Neural cell (in vitro differentiated cells): ENCODE measurements around the gene PFKP. TPM values are rescaled to one million over a fixed set of nuclear protein-coding genes. Genes with fewer than 3 reads are reported as not detected.

Source experiments
- H2AFZ ChIP-seq: fragments of 200-600, 300-800 bp; sonication (generic), shearing (Covaris generic); 2 replicates; pipeline ENCODE4 v1.6.0; 2014; ENCODE audit warnings: low read depth, mild to moderate bottlenecking, antibody characterized with exemption, low read length, moderate library complexity
- H3F3A ChIP-seq: fragments of 200-600 bp; shearing (Covaris generic); 2 replicates; pipeline ENCODE4 v1.6.1; 2016; ENCODE audit warnings: mild to moderate bottlenecking, moderate library complexity, mixed read lengths, antibody characterized with exemption, low read length; ENCODE audit not compliant: insufficient read depth, poor library complexity, severe bottlenecking
- H3K27ac ChIP-seq: fragments of 200-600, 300-800 bp; sonication (generic), shearing (Covaris generic); 2 replicates; pipeline ENCODE4 v1.5.1; 2014; ENCODE audit warnings: mild to moderate bottlenecking, low read length, moderate library complexity
- H3K27me3 ChIP-seq: fragments of 300-800, 200-600 bp; sonication (generic), shearing (Covaris generic); 2 replicates; pipeline ENCODE4 v1.6.0; 2014; ENCODE audit warnings: mild to moderate bottlenecking, low read depth, low read length, moderate library complexity; ENCODE audit not compliant: insufficient read depth
- H3K36me3 ChIP-seq: fragments of 300-800, 200-600 bp; sonication (generic), shearing (Covaris generic); 2 replicates; pipeline ENCODE4 v1.5.1; 2014; ENCODE audit warnings: mild to moderate bottlenecking, antibody characterized with exemption, low read length, moderate library complexity; ENCODE audit not compliant: insufficient read depth
- H3K4me2 ChIP-seq: fragments of 300-800, 200-600 bp; sonication (generic), shearing (Covaris generic); 2 replicates; pipeline ENCODE4 v1.6.0; 2014; ENCODE audit warnings: mild to moderate bottlenecking, low read length
- H3K4me3 ChIP-seq: fragments of 300-800, 200-600 bp; sonication (generic), shearing (Covaris generic); 2 replicates; pipeline ENCODE4 v1.5.1; 2014; ENCODE audit warnings: mild to moderate bottlenecking, low read length, moderate library complexity
- H3K79me2 ChIP-seq: fragments of 200-600 bp; shearing (Covaris generic); replicated peaks from 2 replicates; pipeline ENCODE4 v1.6.0; 2014; ENCODE audit warnings: mild to moderate bottlenecking, low read length, moderate library complexity; ENCODE audit not compliant: insufficient read depth
- H3K9ac ChIP-seq: fragments of 300-800, 200-600 bp; sonication (generic), shearing (Covaris generic); 2 replicates; pipeline ENCODE4 v1.6.1; 2016; ENCODE audit warnings: mild to moderate bottlenecking, low read length, mixed read lengths
- H3K9me2 ChIP-seq: fragments of 200-600 bp; shearing (Covaris generic); 2 replicates; pipeline ENCODE4 v1.6.1; 2016; ENCODE audit warnings: mild to moderate bottlenecking, low read length, mixed read lengths; ENCODE audit not compliant: insufficient read depth
- H3K9me3 ChIP-seq: fragments of 200-600, 300-800 bp; sonication (generic), shearing (Covaris generic); 2 replicates; pipeline ENCODE4 v1.6.1; 2016; ENCODE audit warnings: mild to moderate bottlenecking, mixed run types, low read length, moderate library complexity, mixed read lengths
- H4K20me1 ChIP-seq: fragments of 200-600 bp; shearing (Covaris generic); 2 replicates; pipeline ENCODE4 v1.6.1; 2016; ENCODE audit warnings: mild to moderate bottlenecking, mixed run types; ENCODE audit not compliant: insufficient read depth
- EP300 ChIP-seq: fragments of 450-650 bp; conservative IDR thresholded peaks from 2 replicates; pipeline ENCODE4 v1.6.1; 2014; ENCODE audit warnings: antibody characterized with exemption, mild to moderate bottlenecking, moderate library complexity; ENCODE audit not compliant: poor library complexity, severe bottlenecking
- EZH2 ChIP-seq: fragments of 200-600, 300-800 bp; shearing (Covaris generic), sonication (generic); IDR thresholded peaks from 2 replicates; pipeline ENCODE4 v1.6.1; 2014; ENCODE audit warnings: antibody characterized with exemption, low read length, borderline replicate concordance, mild to moderate bottlenecking; ENCODE audit not compliant: insufficient read depth, poor library complexity, severe bottlenecking
- MXI1 ChIP-seq: fragments of 450-650 bp; conservative IDR thresholded peaks from 2 replicates; pipeline ENCODE4 v1.6.1; 2014; ENCODE audit warnings: antibody characterized with exemption, mild to moderate bottlenecking; ENCODE audit not compliant: poor library complexity, severe bottlenecking
- POLR2AphosphoS5 ChIP-seq: IDR thresholded peaks from 2 replicates; pipeline ENCODE4 v1.6.1; 2012
- RAD21 ChIP-seq: fragments of 450-650 bp; conservative IDR thresholded peaks from 2 replicates; pipeline ENCODE4 v1.6.1; 2014; ENCODE audit warnings: antibody characterized with exemption, mild to moderate bottlenecking, moderate library complexity
- SMC3 ChIP-seq: fragments of 450-650 bp; conservative IDR thresholded peaks from 2 replicates; pipeline ENCODE4 v1.6.1; 2014; ENCODE audit warnings: antibody characterized with exemption, mild to moderate bottlenecking, moderate library complexity; ENCODE audit not compliant: poor library complexity
- TAF1 ChIP-seq: IDR thresholded peaks from 2 replicates; pipeline ENCODE4 v1.6.1; 2012; ENCODE audit warnings: low read depth
- polyA plus RNA-seq: library from polyadenylated mRNA; depleted of rRNA; stranded (reverse); fragments of >200 nt; gene quantifications from 2 replicates; pipeline ENCODE4 v1.2.3, GENCODE V29; 2014
- TF ChIP-seq, protein P1 (sequence below): IDR thresholded peaks from 2 replicates; pipeline ENCODE4 v1.6.1; 2012; ENCODE audit warnings: borderline replicate concordance
- TF ChIP-seq, protein P2 (sequence below): fragments of 450-650 bp; IDR thresholded peaks from 2 replicates; pipeline ENCODE4 v1.5.1; 2014; ENCODE audit warnings: antibody characterized with exemption, mild to moderate bottlenecking, moderate library complexity; ENCODE audit not compliant: poor library complexity, severe bottlenecking

The PFKP gene
- polyA plus RNA-seq, 1 donor from 2014 or later: 27.9 TPM

DNA sequence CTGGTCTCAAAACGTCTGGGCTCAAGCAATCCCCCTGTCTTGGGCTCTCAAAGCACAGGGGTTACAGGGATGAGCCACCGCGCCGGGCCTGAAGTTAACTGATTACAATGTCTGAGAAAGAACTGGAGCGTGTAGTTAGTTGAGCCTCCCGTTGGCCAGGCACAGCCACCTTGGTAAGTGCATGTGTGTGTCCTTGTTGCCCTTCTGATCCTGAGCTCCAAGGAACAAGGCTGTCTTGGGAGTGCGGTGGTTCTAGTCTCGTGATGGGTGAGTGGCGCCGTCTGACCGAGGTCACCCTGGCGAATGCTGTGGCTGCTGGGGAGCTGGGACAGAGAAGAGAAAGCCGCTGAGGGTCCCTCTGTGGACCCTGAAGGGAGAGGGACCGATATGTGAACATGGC, 54.7 kb downstream of the PFKP start:
- H3K36me3 ChIP-seq: no peaks in the 10 kb centered on the region
- H3K9ac ChIP-seq: no peak overlapping the region
- H4K20me1 ChIP-seq: no peaks in the 10 kb centered on the region
- TF ChIP-seq EP300 (no peak), EZH2 (no peak), POLR2AphosphoS5 (no peak), TAF1 (no peak), SMC3 (no peak), MXI1 (no peak), RAD21 (no peak)
- TF ChIP-seq, protein P1, sequence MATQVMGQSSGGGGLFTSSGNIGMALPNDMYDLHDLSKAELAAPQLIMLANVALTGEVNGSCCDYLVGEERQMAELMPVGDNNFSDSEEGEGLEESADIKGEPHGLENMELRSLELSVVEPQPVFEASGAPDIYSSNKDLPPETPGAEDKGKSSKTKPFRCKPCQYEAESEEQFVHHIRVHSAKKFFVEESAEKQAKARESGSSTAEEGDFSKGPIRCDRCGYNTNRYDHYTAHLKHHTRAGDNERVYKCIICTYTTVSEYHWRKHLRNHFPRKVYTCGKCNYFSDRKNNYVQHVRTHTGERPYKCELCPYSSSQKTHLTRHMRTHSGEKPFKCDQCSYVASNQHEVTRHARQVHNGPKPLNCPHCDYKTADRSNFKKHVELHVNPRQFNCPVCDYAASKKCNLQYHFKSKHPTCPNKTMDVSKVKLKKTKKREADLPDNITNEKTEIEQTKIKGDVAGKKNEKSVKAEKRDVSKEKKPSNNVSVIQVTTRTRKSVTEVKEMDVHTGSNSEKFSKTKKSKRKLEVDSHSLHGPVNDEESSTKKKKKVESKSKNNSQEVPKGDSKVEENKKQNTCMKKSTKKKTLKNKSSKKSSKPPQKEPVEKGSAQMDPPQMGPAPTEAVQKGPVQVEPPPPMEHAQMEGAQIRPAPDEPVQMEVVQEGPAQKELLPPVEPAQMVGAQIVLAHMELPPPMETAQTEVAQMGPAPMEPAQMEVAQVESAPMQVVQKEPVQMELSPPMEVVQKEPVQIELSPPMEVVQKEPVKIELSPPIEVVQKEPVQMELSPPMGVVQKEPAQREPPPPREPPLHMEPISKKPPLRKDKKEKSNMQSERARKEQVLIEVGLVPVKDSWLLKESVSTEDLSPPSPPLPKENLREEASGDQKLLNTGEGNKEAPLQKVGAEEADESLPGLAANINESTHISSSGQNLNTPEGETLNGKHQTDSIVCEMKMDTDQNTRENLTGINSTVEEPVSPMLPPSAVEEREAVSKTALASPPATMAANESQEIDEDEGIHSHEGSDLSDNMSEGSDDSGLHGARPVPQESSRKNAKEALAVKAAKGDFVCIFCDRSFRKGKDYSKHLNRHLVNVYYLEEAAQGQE: no peak
- TF ChIP-seq, protein P2, sequence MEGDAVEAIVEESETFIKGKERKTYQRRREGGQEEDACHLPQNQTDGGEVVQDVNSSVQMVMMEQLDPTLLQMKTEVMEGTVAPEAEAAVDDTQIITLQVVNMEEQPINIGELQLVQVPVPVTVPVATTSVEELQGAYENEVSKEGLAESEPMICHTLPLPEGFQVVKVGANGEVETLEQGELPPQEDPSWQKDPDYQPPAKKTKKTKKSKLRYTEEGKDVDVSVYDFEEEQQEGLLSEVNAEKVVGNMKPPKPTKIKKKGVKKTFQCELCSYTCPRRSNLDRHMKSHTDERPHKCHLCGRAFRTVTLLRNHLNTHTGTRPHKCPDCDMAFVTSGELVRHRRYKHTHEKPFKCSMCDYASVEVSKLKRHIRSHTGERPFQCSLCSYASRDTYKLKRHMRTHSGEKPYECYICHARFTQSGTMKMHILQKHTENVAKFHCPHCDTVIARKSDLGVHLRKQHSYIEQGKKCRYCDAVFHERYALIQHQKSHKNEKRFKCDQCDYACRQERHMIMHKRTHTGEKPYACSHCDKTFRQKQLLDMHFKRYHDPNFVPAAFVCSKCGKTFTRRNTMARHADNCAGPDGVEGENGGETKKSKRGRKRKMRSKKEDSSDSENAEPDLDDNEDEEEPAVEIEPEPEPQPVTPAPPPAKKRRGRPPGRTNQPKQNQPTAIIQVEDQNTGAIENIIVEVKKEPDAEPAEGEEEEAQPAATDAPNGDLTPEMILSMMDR: no peak
- H3K27me3 ChIP-seq: no peaks in the 10 kb centered on the region
- H3K4me3 ChIP-seq: no peak overlapping the region
- no peak overlapping the region for H3K4me2 ChIP-seq
- no peak overlapping the region for H2AFZ ChIP-seq
- H3K79me2 ChIP-seq: no peaks in the 10 kb centered on the region
- no peaks in the 10 kb centered on the region for H3K9me3 ChIP-seq
- H3F3A ChIP-seq: no peaks in the 10 kb centered on the region
- H3K27ac ChIP-seq: no peak overlapping the region
- H3K9me2 ChIP-seq: no peaks in the 10 kb centered on the region

DNA sequence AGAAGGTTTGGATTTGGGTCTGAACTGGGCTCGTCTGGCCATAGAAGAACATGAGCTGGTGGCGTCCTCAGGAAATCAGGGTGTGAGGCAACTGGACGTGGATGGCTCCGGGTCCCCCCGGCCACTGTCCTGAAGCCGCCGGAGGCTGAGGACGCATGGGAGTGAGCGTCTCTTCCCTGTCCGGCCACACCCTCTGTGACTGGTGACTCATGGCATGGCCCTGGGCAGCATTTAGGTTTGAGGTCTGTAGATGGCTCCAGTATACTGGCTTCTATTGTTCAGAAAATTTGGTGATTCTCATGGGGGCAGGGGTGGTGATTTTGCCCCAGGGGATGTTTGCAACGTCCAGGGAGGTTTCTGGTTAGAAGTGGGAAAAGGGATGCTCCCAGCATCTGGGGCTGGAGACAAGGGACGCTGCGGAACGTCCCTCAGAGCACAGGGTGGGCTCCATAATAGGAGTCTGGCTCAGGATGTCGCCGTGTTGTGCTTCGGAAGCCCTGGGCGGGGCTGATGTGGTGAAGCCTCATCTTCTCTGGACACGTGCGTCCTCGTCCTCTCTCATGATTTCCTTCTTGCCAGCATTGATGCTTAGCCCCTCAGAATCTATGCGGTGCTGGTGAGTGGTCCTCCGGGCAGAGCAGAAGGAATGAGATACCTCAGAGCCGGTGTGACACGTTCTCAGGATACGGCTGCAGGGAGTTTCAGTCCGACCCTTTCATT, 55.3 kb downstream of the PFKP start:
- TF ChIP-seq, protein P2: no peak
- TF ChIP-seq EP300 (no peak), POLR2AphosphoS5 (no peak), MXI1 (no peak), RAD21 (no peak), EZH2 (no peak), SMC3 (no peak), TAF1 (no peak)
- TF ChIP-seq, protein P1: no peak
- no peaks in the 10 kb centered on the region for H3K9me3 ChIP-seq

More for the DNA sequence above, 55.3 kb downstream of the PFKP start:
- H3K27ac ChIP-seq: no peak overlapping the region
- H3K4me2 ChIP-seq: no peak overlapping the region
- H3K4me3 ChIP-seq: no peak overlapping the region
- H3K27me3 ChIP-seq: no peaks in the 10 kb centered on the region
- H3K36me3 ChIP-seq: no peaks in the 10 kb centered on the region
- no peaks in the 10 kb centered on the region for H4K20me1 ChIP-seq
- H2AFZ ChIP-seq: no peak overlapping the region
- H3K9me2 ChIP-seq: no peaks in the 10 kb centered on the region
- H3K9ac ChIP-seq: no peak overlapping the region
- H3F3A ChIP-seq: no peaks in the 10 kb centered on the region
- no peaks in the 10 kb centered on the region for H3K79me2 ChIP-seq
